GM18517 (cell line): ENCODE measurements around the gene ADK.

Experiments
- ATAC-seq: cut with Tn5 transposase; IDR thresholded peaks from one replicate; pipeline ENCODE4 v1.9.1; 2021; ENCODE audit warnings: mild to moderate bottlenecking, moderate library complexity; ENCODE audit not compliant: unreplicated experiment

Gene ADK

DNA sequence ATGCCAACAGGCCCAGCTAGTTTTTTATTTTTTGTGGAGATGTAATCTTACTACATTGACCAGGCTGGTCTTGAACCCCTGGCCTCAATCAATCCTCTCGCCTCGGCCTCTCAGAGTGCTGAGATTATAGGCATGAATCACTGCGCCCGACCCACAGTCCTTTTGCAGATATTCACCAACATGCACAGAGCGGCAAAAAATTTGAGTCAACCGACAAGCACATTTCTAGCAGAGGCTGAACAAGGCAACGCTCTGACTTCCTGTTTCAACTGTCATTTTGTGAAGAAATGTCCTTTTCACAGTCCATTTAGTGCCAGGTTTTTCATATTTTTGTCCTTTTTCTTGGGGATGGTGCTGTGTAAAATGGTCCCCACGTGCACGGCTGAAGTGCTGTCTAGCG, 604.3 kb downstream of the ADK start:
- no peak for ATAC-seq
